Measurements from ENCODE around the gene TUBGCP5.

The TUBGCP5 gene

DNA sequence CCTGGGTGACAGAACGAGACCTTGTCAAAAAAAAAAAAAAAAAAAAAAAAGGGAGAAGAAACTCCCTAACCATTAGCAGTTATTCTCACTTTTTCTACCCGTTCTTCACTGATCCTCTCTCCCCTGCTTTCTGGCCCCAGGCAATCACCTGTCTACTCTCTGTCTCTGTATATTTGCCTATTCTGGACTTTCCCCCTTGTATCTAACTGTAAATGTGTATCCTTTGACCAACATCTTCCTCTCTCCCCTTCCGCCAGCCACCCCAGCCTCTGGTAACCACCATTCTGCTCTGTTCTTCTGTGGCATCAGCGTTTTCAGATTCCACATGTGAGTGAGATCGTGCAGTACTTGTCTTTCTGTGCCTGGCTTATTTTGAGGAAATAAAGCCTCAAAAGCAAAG, 66.1 kb downstream of the TUBGCP5 start:
- Histone ChIP-seq H3K9me3 (ENCODE audit: insufficient read depth, low read length) (no peaks in the 10 kb centered on the region), H3K27me3 (ENCODE audit: low read length) (no peaks in the 10 kb centered on the region), H4K20me1 (ENCODE audit: low read depth, low read length) (no peaks in the 10 kb centered on the region), H3F3A (ENCODE audit: insufficient read depth) (no peaks in the 10 kb centered on the region), H3K9me2 (replicated peaks; ENCODE audit: insufficient read depth, low read length) (no peaks in the 10 kb centered on the region), H3K4me2 (ENCODE audit: low read depth, low read length, poor library complexity, severe bottlenecking) (no peak overlapping the region), H3K36me3 (ENCODE audit: low read length) (no peaks in the 10 kb centered on the region), H2AFZ (ENCODE audit: low read depth, low read length, severe bottlenecking) (no peak overlapping the region), H3K9ac (ENCODE audit: low read length) (no peak overlapping the region), H3K79me2 (ENCODE audit: insufficient read depth, low read length) (no peaks in the 10 kb centered on the region), H3K4me3 (ENCODE audit: insufficient read depth, low read length, poor library complexity, severe bottlenecking) (no peak overlapping the region), H3K27ac (ENCODE audit: low read depth, low read length) (no peak overlapping the region)
- no peak for TF ChIP-seq EZH2phosphoT487 (conservative IDR thresholded peaks at IDR 0.05; ENCODE audit: low read length)
- TF ChIP-seq, protein P1, sequence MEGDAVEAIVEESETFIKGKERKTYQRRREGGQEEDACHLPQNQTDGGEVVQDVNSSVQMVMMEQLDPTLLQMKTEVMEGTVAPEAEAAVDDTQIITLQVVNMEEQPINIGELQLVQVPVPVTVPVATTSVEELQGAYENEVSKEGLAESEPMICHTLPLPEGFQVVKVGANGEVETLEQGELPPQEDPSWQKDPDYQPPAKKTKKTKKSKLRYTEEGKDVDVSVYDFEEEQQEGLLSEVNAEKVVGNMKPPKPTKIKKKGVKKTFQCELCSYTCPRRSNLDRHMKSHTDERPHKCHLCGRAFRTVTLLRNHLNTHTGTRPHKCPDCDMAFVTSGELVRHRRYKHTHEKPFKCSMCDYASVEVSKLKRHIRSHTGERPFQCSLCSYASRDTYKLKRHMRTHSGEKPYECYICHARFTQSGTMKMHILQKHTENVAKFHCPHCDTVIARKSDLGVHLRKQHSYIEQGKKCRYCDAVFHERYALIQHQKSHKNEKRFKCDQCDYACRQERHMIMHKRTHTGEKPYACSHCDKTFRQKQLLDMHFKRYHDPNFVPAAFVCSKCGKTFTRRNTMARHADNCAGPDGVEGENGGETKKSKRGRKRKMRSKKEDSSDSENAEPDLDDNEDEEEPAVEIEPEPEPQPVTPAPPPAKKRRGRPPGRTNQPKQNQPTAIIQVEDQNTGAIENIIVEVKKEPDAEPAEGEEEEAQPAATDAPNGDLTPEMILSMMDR (IDR thresholded peaks at IDR 0.05; ENCODE audit: insufficient read depth, low read length, poor library complexity, severe bottlenecking): no peak

DNA sequence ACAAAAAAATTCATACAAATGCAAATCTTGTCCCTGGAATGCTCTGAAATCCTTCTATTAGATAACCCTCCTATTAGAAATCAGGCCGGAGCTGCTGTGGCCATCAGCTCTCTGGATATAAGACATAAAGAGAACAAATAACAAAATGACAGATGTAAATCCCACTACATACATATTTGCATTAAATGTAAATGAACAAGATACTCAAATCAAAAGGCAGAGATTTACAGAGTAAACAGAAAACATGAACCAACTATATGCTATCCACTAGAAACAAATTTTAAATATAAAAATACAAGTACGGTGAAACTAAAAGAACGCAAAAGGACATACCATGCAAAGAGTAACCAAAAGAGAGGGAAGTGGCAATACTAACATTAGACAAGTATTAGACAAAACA, 69.9 kb downstream of the TUBGCP5 start:
- no peak overlapping the region for H3K4me3 ChIP-seq (ENCODE audit: insufficient read depth, low read length, poor library complexity, severe bottlenecking)
- no peaks in the 10 kb centered on the region for H3K79me2 ChIP-seq (ENCODE audit: insufficient read depth, low read length)
- no peaks in the 10 kb centered on the region for H3K9me2 ChIP-seq (replicated peaks; ENCODE audit: insufficient read depth, low read length)
- no peaks in the 10 kb centered on the region for H3K9me3 ChIP-seq (ENCODE audit: insufficient read depth, low read length)
- no peaks in the 10 kb centered on the region for H3K27me3 ChIP-seq (ENCODE audit: low read length)
- no peaks in the 10 kb centered on the region for H4K20me1 ChIP-seq (ENCODE audit: low read depth, low read length)
- no peak overlapping the region for H3K27ac ChIP-seq (ENCODE audit: low read depth, low read length)
- no peak overlapping the region for H2AFZ ChIP-seq (ENCODE audit: low read depth, low read length, severe bottlenecking)
- no peak overlapping the region for H3K4me2 ChIP-seq (ENCODE audit: low read depth, low read length, poor library complexity, severe bottlenecking)
- H3F3A ChIP-seq (ENCODE audit: insufficient read depth): no peaks in the 10 kb centered on the region
- TF ChIP-seq, protein P1 (IDR thresholded peaks at IDR 0.05; ENCODE audit: insufficient read depth, low read length, poor library complexity, severe bottlenecking): no peak
- no peak for TF ChIP-seq EZH2phosphoT487 (conservative IDR thresholded peaks at IDR 0.05; ENCODE audit: low read length)
- no peak overlapping the region for H3K9ac ChIP-seq (ENCODE audit: low read length)
- no peaks in the 10 kb centered on the region for H3K36me3 ChIP-seq (ENCODE audit: low read length)

DNA sequence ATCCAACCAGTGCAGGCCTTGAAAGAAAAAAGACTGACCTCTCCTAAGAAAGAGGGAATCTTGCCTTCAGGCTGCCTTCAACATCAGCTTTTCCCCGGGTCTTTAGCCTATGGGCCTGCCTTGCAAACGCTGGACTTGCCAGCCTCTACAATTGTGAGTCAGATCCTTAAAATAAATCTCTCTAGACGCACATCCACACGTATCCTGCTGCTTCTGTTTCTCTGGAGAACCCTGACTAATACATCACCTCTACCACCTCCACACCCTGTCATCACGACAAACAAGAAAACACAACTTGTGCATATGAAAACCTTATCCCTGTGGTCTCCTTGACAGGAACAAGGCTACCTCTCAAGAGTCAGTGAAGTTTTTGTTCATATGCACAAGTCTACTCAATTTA, 71.0 kb downstream of the TUBGCP5 start:
- no peak overlapping the region for H3K4me2 ChIP-seq (ENCODE audit: low read depth, low read length, poor library complexity, severe bottlenecking)
- H3K36me3 ChIP-seq (ENCODE audit: low read length): no peaks in the 10 kb centered on the region
- H2AFZ ChIP-seq (ENCODE audit: low read depth, low read length, severe bottlenecking): no peak overlapping the region
- H3K4me3 ChIP-seq (ENCODE audit: insufficient read depth, low read length, poor library complexity, severe bottlenecking): no peak overlapping the region
- no peak overlapping the region for H3K9ac ChIP-seq (ENCODE audit: low read length)
- H3K79me2 ChIP-seq (ENCODE audit: insufficient read depth, low read length): no peaks in the 10 kb centered on the region
- no peaks in the 10 kb centered on the region for H3F3A ChIP-seq (ENCODE audit: insufficient read depth)
- TF ChIP-seq EZH2phosphoT487 (conservative IDR thresholded peaks at IDR 0.05; ENCODE audit: low read length): no peak
- TF ChIP-seq, protein P1 (IDR thresholded peaks at IDR 0.05; ENCODE audit: insufficient read depth, low read length, poor library complexity, severe bottlenecking): no peak
- no peaks in the 10 kb centered on the region for H4K20me1 ChIP-seq (ENCODE audit: low read depth, low read length)
- no peaks in the 10 kb centered on the region for H3K9me3 ChIP-seq (ENCODE audit: insufficient read depth, low read length)
- H3K27me3 ChIP-seq (ENCODE audit: low read length): no peaks in the 10 kb centered on the region
- no peak overlapping the region for H3K27ac ChIP-seq (ENCODE audit: low read depth, low read length)
- no peaks in the 10 kb centered on the region for H3K9me2 ChIP-seq (replicated peaks; ENCODE audit: insufficient read depth, low read length)
